H9 (cell line): ENCODE results near the gene AHNAK. TPM values are rescaled to one million over a fixed set of nuclear protein-coding genes. Genes with fewer than 3 reads are reported as not detected.

Experiments used
- DNase-seq: peaks from one replicate; pipeline ENCODE4 v3.0.0-alpha.2; 2017
- H2AFZ ChIP-seq: one replicate; pipeline ENCODE4 v1.6.1; 2013; ENCODE audit warnings: mild to moderate bottlenecking, low read length, control low read depth, moderate library complexity
- H2AK5ac ChIP-seq: 2 replicates; pipeline ENCODE4 v1.6.1; 2013; ENCODE audit warnings: low read length, control low read depth, mixed read lengths; ENCODE audit not compliant: insufficient read length
- H2BK120ac ChIP-seq: one replicate; pipeline ENCODE4 v1.6.1; 2013; ENCODE audit warnings: low read depth, mild to moderate bottlenecking, low read length, control low read depth, inconsistent platforms; ENCODE audit not compliant: poor library complexity, severe bottlenecking
- H2BK12ac ChIP-seq: 2 replicates; pipeline ENCODE4 v1.6.1; 2013; ENCODE audit warnings: low read length, control low read depth, mixed read lengths, low read depth; ENCODE audit not compliant: insufficient read length
- H2BK15ac ChIP-seq: 2 replicates; pipeline ENCODE4 v1.6.1; 2013; ENCODE audit warnings: low read depth, low read length, control low read depth
- H2BK20ac ChIP-seq: one replicate; pipeline ENCODE4 v1.6.1; 2013; ENCODE audit warnings: low read depth, mild to moderate bottlenecking, low read length, control low read depth, inconsistent platforms; ENCODE audit not compliant: poor library complexity, severe bottlenecking
- H2BK5ac ChIP-seq: 2 replicates; pipeline ENCODE4 v1.6.1; 2013; ENCODE audit warnings: low read length, control low read depth, mixed read lengths; ENCODE audit not compliant: insufficient read length
- H3K14ac ChIP-seq: 2 replicates; pipeline ENCODE4 v1.6.1; 2013; ENCODE audit warnings: low read length, control low read depth; ENCODE audit not compliant: insufficient read depth
- H3K18ac ChIP-seq: 2 replicates; pipeline ENCODE4 v1.6.1; 2013; ENCODE audit warnings: low read depth, mild to moderate bottlenecking, mixed read lengths, low read length, control low read depth; ENCODE audit not compliant: insufficient read length
- H3K23ac ChIP-seq: 2 replicates; pipeline ENCODE4 v1.6.1; 2013; ENCODE audit warnings: low read length, control low read depth, mixed read lengths, low read depth; ENCODE audit not compliant: insufficient read length
- H3K23me2 ChIP-seq: 2 replicates; pipeline ENCODE4 v1.6.1; 2013; ENCODE audit warnings: low read depth, mild to moderate bottlenecking, mixed read lengths, low read length, control low read depth; ENCODE audit not compliant: insufficient read length, poor library complexity, severe bottlenecking
- H3K27ac ChIP-seq: 2 replicates; pipeline ENCODE4 v1.5.1; 2013; ENCODE audit warnings: low read length, control low read depth, mixed read lengths, low read depth; ENCODE audit not compliant: insufficient read length
- H3K27me3 ChIP-seq: 2 replicates; pipeline ENCODE4 v1.6.1; 2013; ENCODE audit warnings: low read length, control low read depth, inconsistent platforms; ENCODE audit not compliant: insufficient read depth
- H3K4ac ChIP-seq: 2 replicates; pipeline ENCODE4 v1.6.1; 2013; ENCODE audit warnings: low read depth, mild to moderate bottlenecking, control low read depth, inconsistent platforms, low read length, moderate library complexity
- H3K4me1 ChIP-seq: 2 replicates; pipeline ENCODE4 v1.6.1; 2013; ENCODE audit warnings: low read length, control low read depth, inconsistent platforms; ENCODE audit not compliant: insufficient read depth
- H3K4me2 ChIP-seq: 2 replicates; pipeline ENCODE4 v1.6.1; 2013; ENCODE audit warnings: low read length, control low read depth, mixed read lengths; ENCODE audit not compliant: insufficient read length, insufficient read depth
- H3K56ac ChIP-seq: 2 replicates; pipeline ENCODE4 v1.6.1; 2013; ENCODE audit warnings: low read depth, mild to moderate bottlenecking, mixed read lengths, low read length, control low read depth; ENCODE audit not compliant: insufficient read length
- H3K79me1 ChIP-seq: 2 replicates; pipeline ENCODE4 v1.6.1; 2013; ENCODE audit warnings: low read depth, mild to moderate bottlenecking, moderate library complexity, low read length, control low read depth, inconsistent platforms; ENCODE audit not compliant: insufficient read depth, poor library complexity, severe bottlenecking
- H3K79me2 ChIP-seq: 2 replicates; pipeline ENCODE4 v1.6.1; 2013; ENCODE audit warnings: low read length, control low read depth, inconsistent platforms; ENCODE audit not compliant: insufficient read depth
- H3K9ac ChIP-seq: 2 replicates; pipeline ENCODE4 v1.6.1; 2013; ENCODE audit warnings: low read length, control low read depth, mixed read lengths; ENCODE audit not compliant: insufficient read length; ENCODE audit errors: extremely low read depth
- H3K9me3 ChIP-seq: one replicate; pipeline ENCODE4 v1.6.1; 2013; ENCODE audit warnings: low read depth, low read length, inconsistent platforms; ENCODE audit not compliant: control insufficient read depth
- H3T11ph ChIP-seq: one replicate; pipeline ENCODE4 v1.6.1; 2013; ENCODE audit warnings: mild to moderate bottlenecking, low read length, control low read depth, inconsistent platforms
- H4K20me1 ChIP-seq: one replicate; pipeline ENCODE4 v1.6.1; 2013; ENCODE audit not compliant: control insufficient read depth, insufficient read length, insufficient read depth
- H4K5ac ChIP-seq: 2 replicates; pipeline ENCODE4 v1.6.1; 2013; ENCODE audit warnings: low read depth, mild to moderate bottlenecking, mixed read lengths, low read length, control low read depth; ENCODE audit not compliant: insufficient read length
- H4K8ac ChIP-seq: replicated peaks from 2 replicates; pipeline ENCODE4 v1.6.1; 2013; ENCODE audit warnings: low read length, control low read depth, mixed read lengths, low read depth; ENCODE audit not compliant: insufficient read length
- H4K91ac ChIP-seq: 2 replicates; pipeline ENCODE4 v1.6.1; 2013; ENCODE audit warnings: low read depth, mild to moderate bottlenecking, moderate library complexity, mixed read lengths, low read length, control low read depth; ENCODE audit not compliant: insufficient read length
- H3K27ac Mint-ChIP-seq, 3 experiments: 2 replicates in 2 of 3; 3 replicates in 1 of 3; pipeline ENCODE4 v1.8.0; 2020 to 2021; ENCODE audit warnings: mixed read lengths in 3 of 3, mild to moderate bottlenecking in 1 of 3, moderate library complexity in 1 of 3
- H3K27me3 Mint-ChIP-seq: 2 replicates; pipeline ENCODE4 v1.8.0; 2021; ENCODE audit warnings: low read depth, mild to moderate bottlenecking, moderate library complexity, mixed read lengths
- H3K36me3 Mint-ChIP-seq, 3 experiments: 2 replicates in 2 of 3; 3 replicates in 1 of 3; pipeline ENCODE4 v1.8.0; 2020 to 2021; ENCODE audit warnings: low read depth in 3 of 3, mixed read lengths in 3 of 3; ENCODE audit not compliant: insufficient read depth in 1 of 3
- H3K4me1 Mint-ChIP-seq, 2 experiments: 2 replicates each; pipeline ENCODE4 v1.8.0; 2020; ENCODE audit warnings: mixed read lengths in 2 of 2
- H3K4me3 Mint-ChIP-seq, 2 experiments: 2 replicates in 1 of 2; 3 replicates in 1 of 2; pipeline ENCODE4 v1.8.0; 2020 to 2021; ENCODE audit warnings: mild to moderate bottlenecking in 2 of 2, mixed read lengths in 2 of 2, moderate library complexity in 1 of 2
- H3K9me3 Mint-ChIP-seq, 2 experiments: 2 replicates in 1 of 2; 3 replicates in 1 of 2; pipeline ENCODE4 v1.8.0; 2020; ENCODE audit warnings: mild to moderate bottlenecking in 2 of 2, mixed read lengths in 2 of 2, moderate library complexity in 1 of 2
- CTCF ChIP-seq: fragments of 200-600 bp; sonication (generic); conservative IDR thresholded peaks from 3 replicates; pipeline ENCODE4 v1.8.0; 2021; ENCODE audit warnings: antibody characterized with exemption, mild to moderate bottlenecking
- WGBS: extraction: QIAGEN DNeasy Blood & Tissue Kit; methylation state at CpG from one replicate; pipeline ENCODE4 v1.1.7; 2013; ENCODE audit warnings: missing lambda C conversion rate, low lambda C conversion rate, mixed read lengths; ENCODE audit not compliant: insufficient read length; ENCODE audit errors: extremely low coverage; 5-methylcytosine and 5-hydroxymethylcytosine counted together
- total RNA-seq: library from RNA; stranded (reverse); gene quantifications from 2 replicates; pipeline ENCODE4 v1.2.1, GENCODE V29; 2021

The AHNAK gene
- total RNA-seq, 1 experiment from 2014 or later: 15.2 TPM

DNA sequence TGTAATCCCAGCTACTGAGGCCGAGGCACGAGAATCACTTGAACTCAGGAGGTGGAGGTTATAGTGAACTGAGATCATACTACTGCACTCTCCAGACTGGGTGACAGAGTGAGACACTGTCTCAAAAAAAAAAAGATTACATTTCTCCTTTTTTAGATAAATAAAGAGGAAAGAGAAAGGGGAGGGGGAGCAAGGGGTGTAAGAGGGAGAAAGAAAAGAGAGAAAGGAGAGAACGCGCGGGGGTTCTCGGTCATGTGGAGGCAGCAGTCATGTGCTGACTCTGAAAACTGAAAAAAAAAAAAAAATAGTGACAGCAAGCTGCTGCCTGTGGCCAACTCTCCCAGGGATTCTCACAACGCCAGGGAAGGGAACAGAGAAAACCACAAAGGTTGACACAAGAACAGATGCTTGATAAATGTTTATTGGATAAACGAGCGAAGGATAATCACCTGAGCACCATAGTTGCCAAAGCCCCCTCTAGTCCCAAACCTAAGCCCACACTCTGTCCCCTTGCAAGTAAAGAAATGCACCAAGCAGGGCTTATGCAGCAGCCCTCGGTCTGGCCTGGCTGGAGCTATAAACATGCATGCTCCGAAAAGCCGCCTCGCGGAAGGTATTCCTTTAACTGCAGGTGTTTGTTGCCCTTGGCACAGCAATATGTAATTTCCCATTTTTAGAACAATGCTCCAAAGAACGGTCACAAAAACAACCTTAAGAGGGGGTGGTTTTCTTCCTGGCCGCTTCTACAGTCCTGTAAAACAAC is 113.3 kb downstream of the AHNAK start:
- H3K4ac ChIP-seq: no peak overlapping the region
- H2BK12ac ChIP-seq: no peak overlapping the region
- H3K27me3 ChIP-seq: no peaks in the 10 kb centered on the region
- Mint-ChIP-seq H3K4me3 (no peak overlapping the region), H3K27ac (no peak overlapping the region), H3K4me1 (peaks cover 13 to 17% of the 10 kb centered on the region in 2 experiments; a peak in 3 of 4 replicates), H3K27me3 (peaks cover 16% of the 10 kb centered on the region), H3K36me3 (peaks cover 0 to 4% (median 0%) of the 10 kb centered on the region in 3 experiments; a peak in 1 of 7 replicates), H3K9me3 (peaks cover 2 to 4% of the 10 kb centered on the region in 2 experiments; a peak in 4 of 5 replicates)
- H3K56ac ChIP-seq: no peak overlapping the region
- no CpG with 5 or more reads among the region's 16 CpGs for WGBS
- H3K79me1 ChIP-seq: no peaks in the 10 kb centered on the region
- no peak overlapping the region for H2BK15ac ChIP-seq
- no peak overlapping the region for H3K18ac ChIP-seq
- no peak overlapping the region for H3K14ac ChIP-seq
- no peak overlapping the region for H3K23ac ChIP-seq
- no peak overlapping the region for H4K8ac ChIP-seq
- no peak overlapping the region for H3K27ac ChIP-seq
- H4K20me1 ChIP-seq: no peaks in the 10 kb centered on the region
- no peaks in the 10 kb centered on the region for H3K23me2 ChIP-seq
- no peak overlapping the region for H2AFZ ChIP-seq
- no peak overlapping the region for H2AK5ac ChIP-seq
- no peak overlapping the region for H4K5ac ChIP-seq
- no peaks in the 10 kb centered on the region for H3K4me1 ChIP-seq
- no peaks in the 10 kb centered on the region for H3K9me3 ChIP-seq
- no peak overlapping the region for H3K9ac ChIP-seq
- DNase-seq: no peak
- no peak overlapping the region for H2BK5ac ChIP-seq
- no peak for TF ChIP-seq CTCF
- no peak overlapping the region for H3K4me2 ChIP-seq
- no peak overlapping the region for H2BK120ac ChIP-seq
- H3T11ph ChIP-seq: no peak overlapping the region
- H4K91ac ChIP-seq: no peak overlapping the region
- H2BK20ac ChIP-seq: no peak overlapping the region
- no peaks in the 10 kb centered on the region for H3K79me2 ChIP-seq
